Activated CD4-positive, CD25-positive, alpha-beta regulatory T cell (primary cell): ENCODE results near the gene SLC16A3.
"Not testable (repeated sequence)": the region's sequence is repeated elsewhere in the genome, so short reads cannot be mapped to it uniquely, and the experiment has no call there.

Source experiments
- DNase-seq, 4 experiments: peaks; one replicate each; lab custom pipeline; 2025; lab: John Stamatoyannopoulos, UW

Gene SLC16A3

DNA sequence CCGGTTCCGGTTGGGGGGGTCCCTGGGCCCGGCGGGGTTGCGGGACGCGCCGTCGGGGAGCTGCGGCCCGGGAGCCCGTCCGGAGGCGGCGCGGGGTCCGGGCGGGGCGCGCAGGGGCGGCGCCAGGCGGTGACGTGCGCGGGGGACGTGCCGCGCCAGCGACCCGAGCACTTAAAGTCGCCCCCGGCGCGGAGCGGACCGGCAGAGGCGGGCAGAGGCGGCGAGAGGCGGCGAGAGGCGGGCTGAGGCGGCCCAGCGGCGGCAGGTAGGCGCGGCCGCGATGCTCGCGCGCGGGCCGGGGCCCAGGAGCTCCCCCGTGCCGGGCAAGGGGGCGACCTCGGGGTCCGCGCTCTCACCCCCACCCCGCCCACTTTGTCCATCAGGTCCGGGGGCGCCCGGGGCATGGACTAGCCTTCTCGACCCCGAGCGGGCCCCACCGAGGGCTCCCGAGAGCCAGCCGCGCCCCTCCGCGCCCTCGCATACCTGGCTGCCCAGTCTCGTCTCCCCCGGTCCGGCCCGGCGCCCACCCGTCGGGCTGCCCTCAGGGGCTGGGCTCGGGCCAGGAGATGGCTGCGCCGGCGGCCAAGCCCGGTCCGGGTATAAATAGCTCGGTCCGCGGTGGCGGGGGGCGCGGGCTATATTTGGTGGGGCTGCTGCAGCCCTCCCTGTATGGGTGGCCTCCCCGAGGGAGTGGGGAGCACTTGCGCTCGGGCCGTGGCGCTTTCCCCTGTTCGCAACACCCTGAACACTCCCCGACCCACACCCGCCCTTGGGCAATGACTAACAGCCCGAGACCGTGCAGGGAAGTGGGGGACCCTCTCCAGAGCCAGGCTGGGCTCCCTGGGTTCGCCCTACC, at the start of gene SLC16A3:
SLC16A3 (plus strand) TSS at position 201 of the 856 bp plus-strand sequence. CDS start 6,967 bp downstream, outside the sequence.
- DNase-seq: peak in 2 of 4 experiments; percentile 38 to 41

DNA sequence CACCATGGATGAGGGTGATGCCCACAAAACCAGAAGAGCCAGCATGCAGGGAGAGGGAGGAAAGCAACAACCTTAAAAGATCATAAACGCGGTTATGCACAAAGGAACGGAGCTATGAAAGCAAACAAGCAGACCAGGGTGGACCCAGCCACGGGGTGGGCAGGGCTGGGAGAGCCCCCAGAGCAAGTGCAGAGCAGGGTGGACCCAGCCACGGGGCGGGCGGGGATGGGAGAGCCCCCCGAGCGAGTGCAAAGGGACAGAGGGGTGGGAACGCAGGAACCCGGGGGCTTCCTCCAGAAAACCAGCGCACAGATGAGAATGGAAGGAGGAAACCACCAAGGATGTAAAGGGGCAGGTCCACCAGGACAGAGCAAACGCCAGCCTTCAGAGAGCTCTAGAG, 49.4 kb upstream of the SLC16A3 start:
- DNase-seq: no peak

DNA sequence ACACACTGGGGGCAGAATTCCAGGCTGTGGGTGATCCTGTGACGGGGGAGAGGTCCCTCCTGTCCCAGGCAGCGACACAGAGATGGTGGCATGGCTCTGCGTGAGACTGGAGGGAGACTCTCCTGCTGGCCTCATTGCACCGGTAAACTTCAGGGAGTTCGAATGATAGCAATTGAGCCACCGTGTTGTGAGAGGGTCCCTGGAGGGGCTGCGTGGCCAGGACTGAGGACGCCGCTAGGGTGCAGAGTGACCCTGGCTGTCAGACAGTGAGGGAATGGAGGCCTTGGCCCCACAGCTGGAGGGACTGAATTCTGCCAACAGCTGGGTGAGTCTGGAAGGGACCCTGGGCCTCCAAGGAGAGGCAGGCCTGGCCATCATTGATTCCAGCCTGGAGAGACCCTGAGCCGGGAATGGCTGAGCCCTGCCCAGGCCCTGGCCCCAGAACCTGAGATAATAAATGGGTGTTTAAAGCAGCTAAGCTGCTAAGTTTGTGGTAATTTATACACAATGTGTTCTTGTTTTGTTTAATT, 48.8 kb upstream of the SLC16A3 start:
- no peak for DNase-seq

DNA sequence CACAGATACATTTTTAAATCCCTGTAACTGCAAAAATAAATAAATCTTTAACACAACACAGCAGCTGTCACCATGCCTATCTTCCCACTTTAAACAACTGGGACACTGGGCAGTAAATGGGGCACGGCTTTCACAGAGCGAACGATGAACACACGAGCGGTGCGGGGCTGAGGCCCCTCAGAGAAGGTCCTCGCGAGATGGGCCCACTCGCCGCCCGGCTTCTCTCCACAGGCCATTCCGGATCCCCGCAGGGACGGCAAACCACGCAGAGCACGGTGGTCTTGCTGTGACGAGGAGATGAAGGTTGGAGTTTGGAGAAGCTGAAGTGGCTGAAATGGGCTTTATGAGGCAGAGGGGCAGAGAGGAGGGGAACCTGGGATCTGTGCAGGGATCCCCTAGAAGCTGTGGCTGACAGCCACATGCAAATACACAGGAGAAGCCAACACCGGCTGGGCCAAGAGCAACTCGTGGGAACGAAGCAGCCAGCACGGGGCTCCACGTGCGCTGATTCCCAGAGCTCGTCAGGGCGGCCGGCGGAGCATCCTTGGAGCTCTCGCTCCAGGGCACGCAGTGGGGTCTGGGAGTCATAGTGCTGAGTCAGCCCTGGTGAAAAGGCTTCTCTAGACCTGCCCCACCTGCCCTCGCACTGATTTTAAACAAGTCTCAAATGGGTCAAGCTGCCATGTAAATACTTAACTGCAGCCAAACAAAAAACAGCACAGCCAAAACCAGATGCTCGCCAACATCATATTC, 47.9 kb upstream of the SLC16A3 start:
- no peak for DNase-seq

DNA sequence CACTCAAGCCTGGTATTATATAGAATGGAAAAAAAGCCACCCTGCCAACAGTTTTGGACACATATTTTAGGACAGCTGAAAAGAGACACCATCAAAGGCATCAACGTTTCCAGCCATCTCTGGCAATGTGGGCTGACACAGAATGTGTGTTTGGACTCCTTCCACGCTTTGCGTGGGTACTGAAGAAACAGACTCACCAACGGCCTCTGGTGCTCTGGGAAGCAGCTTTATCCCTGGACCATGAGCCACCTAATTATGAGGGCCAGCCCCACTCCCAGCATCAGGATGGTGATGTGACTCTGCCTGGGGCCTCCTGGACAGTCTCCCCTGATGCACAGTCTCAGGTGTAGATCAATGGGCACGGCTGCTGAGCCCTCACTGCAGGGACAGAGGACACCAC, 44.1 kb upstream of the SLC16A3 start:
- DNase-seq: no peak

DNA sequence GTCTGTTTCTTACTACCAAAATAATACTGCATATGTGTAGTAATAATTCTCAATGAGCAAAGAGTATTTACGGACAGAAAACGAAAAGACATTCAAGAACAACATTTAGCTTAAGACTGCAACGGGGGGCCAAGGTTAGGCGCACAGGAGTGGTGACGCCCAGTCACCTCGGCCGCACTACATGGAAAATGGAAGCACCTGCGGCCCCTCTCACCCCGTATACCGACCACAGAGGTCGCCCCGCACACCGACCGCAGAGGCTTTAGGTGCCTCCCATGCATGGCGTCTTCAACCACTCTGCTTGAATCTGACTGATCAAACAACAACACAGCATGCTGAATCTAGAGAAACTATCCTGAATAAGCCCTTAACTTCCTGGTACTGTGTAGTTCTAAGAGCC, 42.6 kb upstream of the SLC16A3 start:
- no peak for DNase-seq

DNA sequence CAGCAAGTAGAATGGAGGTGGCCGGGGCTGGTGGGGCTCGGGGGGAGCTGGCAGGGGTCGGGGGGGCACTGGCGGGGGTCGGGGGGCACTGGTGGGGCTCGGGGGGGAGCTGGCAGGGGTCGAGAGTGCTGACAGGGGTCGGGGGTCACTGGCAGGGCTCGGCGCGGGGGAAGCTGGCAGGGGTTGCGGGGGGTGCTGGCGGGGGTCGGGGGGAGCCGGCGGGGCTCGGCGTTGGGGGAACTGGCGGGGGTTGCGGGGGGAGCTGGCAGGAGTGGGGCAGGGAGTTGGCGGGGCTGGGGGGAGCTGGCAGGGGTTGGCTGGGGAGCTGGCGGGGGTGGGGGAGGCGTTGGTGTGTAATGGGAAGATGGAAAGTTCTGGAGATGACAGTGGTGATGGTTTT, 41.3 kb upstream of the SLC16A3 start:
- no peak for DNase-seq

DNA sequence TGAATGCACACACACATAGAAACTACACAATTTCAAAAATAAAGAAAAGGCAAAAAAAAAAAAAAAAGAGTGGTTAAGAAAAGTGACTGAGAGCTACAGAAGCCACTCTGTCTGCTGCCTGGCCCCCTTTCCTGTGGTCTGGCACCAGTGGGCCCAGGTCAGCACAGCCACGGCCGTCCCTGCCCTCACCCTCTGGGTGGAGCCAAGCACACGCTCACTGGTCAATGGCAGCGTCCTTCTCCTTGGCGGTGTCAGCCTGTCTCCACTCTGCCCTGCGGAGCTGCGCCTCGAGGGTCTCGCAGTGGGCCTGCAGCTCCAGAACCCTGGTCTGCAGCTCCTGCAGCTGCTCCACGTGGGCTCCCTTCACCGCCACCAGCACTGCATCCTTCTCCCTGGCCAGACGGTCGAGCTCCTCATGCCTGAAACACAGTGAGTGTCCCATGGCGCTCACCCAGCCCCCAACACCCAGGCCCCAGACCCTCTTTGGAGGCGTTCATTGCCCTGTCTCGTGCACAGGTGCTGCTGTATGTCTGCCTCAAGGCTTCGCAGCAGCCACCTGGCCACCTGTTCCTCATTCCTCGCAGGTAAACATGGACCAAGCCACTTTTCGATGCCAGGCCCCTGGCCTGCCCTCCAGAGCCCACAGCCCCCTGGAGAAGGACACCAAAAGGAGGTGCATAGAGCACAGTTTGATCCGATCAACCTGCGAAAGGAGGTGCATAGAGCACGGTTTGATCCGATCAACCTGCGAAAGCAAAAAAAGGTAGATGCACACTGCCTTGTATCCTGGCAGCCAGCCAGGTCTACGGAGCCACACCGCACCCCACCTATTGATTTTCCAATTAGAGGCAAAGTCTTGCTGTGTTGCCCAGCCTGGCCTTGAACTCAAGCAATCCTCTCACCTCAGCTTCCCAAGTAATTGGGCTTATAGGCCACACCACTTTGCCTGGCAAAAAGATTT, 40.6 kb upstream of the SLC16A3 start:
- DNase-seq: no peak

DNA sequence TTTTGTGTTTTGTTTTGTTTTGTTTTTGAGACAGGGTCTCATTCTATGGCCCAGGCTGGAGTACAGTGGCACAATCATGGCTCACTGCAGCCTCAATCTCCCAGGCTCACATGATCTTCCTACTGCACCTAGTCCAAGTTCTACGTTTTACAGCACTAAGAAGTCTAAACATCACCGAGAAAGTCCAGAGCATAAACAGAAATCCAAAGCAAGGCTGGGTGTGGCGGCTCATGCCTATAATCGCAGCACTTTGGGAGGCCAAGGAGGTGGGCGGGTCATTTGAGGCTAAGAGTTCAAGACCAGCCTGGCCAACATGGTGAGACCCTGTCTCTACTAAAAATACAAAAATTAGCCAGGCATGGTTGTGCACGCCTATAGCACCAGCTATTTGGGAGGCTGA, 35.8 kb upstream of the SLC16A3 start:
- DNase-seq: not testable (repeated sequence)

DNA sequence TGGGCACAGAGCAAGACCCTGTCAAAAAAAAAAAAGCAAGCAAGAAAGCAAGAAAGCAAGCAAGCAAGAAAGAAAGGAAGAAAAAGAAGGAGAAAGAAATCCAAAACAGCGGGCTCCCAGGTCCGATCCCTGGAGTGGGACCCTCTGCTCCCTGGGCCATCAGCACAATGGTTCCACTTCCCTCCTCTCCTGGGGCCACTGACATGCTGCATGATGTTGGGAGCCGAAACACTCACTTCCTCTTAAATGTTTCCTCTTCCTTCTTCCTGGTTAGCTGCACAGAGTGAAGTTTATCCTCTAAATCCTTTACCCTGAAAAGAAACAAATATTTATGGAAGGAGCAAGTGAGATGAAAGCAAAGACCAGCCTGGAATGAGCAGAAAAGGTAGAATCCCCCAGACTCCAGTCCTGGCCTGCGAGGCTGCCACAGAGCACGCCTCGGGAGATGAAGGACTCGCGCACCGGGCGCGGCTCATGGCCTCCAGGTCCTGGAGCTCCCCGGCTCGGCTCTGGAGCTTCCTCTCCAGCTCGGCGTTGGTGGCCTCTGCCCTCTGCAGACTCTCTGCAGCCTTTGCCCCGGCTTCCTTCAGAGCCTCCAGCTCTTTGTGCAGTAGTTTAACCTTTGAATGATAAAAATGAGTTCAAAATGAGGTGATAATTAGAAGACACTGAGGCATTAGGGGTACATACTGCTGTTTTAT, 35.2 kb upstream of the SLC16A3 start:
- no peak for DNase-seq

DNA sequence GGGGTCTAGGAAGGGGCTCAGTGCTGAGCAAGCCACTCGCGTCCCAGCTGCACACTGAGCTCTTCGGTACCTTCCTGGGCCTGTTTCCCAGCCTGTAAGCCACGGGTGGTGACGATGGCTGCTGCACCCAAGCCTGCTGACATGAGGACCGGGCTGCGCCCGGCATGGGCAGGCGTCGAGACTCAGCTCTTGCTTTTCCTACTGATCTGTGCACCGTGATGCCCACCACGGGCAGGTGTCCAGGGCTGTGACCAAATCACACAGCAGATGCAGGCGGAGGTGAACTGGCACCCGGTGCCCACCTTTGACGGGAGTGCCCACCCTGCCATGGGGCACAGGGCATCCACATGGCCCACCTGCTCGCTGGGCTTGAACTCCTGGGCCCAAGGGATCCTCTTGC, 34.1 kb upstream of the SLC16A3 start:
- DNase-seq: no peak

DNA sequence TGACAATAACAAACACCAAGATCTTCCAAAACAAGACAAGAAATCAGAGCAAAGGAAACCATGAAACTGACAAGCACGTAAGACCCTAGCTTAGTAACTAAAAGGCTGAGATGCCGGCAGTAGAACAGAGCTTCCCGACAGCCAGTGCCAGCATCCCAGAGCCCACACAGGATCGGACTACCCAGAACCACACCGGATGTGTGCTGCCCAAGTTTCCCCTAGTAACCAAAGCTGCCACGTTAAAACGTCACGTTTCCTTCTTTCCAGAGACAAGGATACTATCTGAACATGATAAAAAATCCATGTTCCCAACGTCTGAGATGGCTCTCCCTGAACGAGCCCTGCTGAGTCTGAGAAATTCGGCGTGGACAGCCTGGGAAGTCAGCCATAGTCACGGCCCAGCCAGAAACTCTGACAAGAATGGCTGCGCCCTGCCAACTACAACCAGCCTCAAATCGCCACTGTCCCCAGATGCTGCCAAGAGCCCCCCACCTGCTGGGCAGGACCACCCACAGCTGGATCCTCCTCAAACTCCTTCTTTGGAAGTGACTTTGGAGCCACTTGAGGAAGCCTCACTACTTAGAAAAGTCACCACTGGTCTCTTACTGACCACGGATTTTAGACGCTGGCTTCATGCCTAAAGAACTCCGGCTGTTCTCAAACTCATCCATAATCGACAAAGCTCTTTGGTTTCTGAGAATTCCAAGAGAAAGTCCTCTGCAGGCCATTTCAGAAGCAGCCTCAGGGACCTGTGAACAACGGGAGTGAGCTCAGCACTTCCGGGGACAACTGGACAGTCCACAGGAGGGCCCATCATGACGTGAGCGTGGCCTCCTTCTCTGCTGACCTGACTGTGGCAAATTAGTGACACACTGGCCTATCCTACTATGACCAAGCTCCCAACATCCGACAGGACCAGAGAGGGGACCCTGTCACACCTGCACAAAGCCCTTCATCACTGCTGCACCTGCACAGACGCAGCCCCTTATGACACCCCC, 32.9 kb upstream of the SLC16A3 start:
- no peak for DNase-seq

DNA sequence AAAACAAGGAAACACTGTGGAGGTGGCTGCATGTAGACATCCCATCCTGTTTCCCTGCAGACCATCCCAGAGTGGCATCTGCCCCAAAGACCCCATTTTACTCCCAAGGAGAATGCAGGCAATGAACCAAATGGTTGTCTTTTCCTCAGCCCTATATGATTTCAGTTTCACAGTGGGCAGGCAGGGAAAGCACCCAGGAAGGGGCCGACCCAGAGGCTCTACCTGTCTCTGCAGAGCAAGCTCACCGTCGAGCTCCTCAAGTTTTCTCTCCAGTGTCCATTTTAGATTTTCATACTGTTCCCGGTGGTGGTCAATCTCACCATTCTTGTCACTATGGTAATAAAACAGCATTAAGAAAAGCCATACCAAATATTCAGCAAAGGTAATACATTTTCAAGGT, 30.8 kb upstream of the SLC16A3 start:
- DNase-seq: no peak

DNA sequence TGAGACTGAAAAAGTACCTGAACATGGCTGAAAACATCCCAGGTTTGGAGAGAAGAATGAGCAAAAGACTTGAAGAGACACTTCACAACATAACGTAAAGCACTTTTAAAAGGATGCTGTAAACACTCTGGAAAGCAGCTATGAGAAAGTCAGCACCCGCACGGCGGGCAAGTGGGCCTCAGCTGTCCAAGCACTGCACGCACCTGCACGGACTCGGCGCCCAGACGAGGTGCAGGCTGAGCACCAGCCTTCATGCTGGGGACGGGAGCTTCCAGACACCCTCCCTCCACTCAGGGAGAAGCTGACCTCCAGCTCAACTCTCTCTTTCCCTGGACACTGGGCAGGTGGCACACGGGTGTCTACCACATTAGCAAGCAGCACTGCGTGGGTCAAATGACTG, 29.3 kb upstream of the SLC16A3 start:
- no peak for DNase-seq

DNA sequence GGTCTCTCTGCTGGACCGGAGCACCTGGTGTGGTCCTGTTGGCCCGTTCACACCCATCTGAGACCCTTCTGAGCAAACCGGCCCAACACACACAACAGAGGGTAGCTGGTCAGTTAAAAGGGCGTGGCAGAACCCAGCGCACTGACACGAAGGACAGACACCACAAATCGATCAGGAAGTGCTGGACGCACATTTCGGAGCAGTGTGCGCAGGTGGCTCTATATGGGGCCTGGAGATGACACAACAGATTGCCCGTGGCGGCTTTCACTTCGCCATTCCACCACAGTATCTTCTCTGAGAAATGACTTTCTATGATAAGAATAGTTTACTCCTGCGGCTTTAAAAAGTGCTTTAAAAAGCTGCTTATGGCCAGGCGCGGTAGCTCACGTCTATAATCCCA, 28.7 kb upstream of the SLC16A3 start:
- DNase-seq: no peak

DNA sequence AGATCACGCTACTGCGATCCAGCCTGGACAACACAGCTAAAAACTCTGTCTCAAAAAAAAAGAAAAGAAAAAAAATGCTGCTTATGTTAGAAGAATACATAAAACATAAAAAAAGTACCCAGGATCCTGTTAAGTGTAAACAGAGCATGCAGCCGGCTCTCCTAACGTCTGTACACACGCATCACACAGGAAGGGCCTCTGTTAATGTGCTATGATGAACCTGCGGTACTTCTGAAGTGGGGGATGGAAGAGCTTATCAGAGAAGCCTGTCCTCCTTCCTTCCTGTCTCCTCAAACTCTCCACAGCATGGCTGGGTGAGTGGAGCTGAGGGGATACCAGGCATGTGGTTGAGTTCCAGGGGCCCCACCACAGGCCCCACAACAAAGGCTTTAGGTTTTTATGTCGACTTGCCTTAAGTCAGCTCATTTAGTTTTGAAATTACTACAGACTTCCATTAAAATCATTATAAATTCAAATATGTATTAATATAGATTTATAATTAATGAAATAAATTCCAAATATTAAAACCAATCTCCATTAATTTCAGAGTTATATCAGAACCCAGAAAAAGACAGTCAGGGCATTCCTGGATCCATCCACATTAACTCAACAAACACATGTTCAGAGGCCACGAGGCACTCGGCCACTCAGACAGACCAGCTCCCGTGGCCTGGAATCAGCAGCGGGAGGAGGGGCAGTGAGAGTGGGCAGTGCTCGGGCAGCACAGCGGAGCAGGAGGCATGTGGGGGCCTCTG, 27.9 kb upstream of the SLC16A3 start:
- peak in 1 of 4 experiments; percentile 44 for DNase-seq

DNA sequence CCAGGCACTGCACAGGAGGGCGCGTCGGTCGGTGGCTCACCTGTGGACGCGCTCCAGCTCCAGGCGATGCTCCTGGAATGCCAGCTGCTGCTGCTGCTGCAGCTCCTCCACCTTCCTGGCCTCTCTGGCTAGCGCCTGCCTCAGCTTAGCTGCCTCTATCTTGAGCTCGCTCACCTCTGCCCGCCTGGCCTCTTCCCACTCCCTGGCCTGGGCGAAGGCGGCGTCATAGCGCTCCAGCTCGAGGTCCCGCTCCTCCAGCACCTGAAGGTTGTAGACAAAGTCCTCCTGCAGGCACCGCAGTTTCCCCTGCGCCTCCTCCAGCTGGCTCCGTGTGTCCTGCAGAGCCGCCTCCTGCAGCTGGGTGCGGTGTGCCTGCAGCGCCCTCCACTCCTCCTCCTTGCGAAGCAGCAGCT, 27.3 kb upstream of the SLC16A3 start:
- no peak for DNase-seq

DNA sequence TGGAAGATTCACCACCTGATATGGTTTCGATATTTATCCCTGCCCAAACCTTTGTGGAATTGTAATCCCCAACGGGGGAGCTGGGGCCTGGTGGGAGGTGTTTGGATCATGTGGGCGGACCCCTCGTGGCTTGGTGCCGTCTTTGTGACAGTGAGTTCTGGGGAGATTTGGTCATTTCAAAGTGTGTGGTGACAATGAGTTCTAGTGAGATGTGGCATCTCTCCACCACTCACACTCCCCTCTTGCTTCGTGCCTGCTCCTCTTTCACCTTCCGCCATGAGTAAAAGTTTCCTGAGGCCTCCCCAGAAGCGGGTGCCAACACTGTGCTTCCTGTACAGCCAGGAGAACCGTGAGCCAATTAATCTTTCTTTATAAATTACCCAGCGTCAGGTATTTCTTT, 25.9 kb upstream of the SLC16A3 start:
- no peak for DNase-seq

DNA sequence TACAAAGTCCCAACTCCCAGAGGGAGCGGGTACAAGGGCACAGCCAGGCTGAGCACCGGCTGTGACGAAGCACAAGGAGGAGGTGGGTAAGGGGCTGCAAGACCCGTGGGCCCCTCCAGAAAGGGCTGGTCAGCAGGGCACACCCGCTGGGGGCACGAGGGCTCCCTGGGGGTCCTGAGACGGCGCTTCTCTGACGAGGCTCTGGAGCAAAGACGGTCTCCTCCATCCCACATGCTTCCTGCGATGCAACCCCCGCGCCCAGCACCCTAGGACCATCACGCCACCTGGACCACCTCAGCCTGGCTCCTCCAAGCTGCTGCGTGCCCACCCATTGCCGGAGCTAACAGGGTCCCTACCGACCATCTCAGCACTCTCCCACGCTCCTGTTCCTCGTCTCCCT, 24.9 kb upstream of the SLC16A3 start:
- no peak for DNase-seq
